HepG2 (cell line): ENCODE data around the gene PLEKHH1. TPM values are rescaled to one million over a fixed set of nuclear protein-coding genes. Genes with fewer than 3 reads are reported as not detected.

ENCODE experiments used
- ATAC-seq: fragments of 200-7000 bp; cut with Tn5 transposase; 3 replicates; pipeline ENCODE4 v1.9.1; 2020; ENCODE audit warnings: mild to moderate bottlenecking, moderate library complexity
- BruUV-seq: library from RNA; stranded (reverse); fragments of 400-500 nt; replicated peaks from 2 replicates; lab custom pipeline; 2021; lab: Mats Ljungman, UMichigan
- CTCF ChIA-PET: fragments of 300-600 bp; formaldehyde crosslinking; extraction: SDS; loops from one replicate; lab custom pipeline; 2021; ENCODE audit warnings: low total read pairs, inconsistent platforms, low intra/inter-chr PET ratio; lab: Yijun Ruan, JAX
- POLR2A ChIA-PET: fragments of 350-600 bp; sonication (Branson Sonifier 250); formaldehyde crosslinking; loops from one replicate; lab custom pipeline; 2020; ENCODE audit warnings: antibody characterized with exemption, inconsistent platforms; lab: Yijun Ruan, JAX
- DNase-seq: peaks from one replicate; pipeline ENCODE4 v3.0.0-alpha.2; 2015; ENCODE audit warnings: low spot score
- FAIRE-seq: peaks from 3 replicates; lab custom pipeline; 2011; peaks lifted over from hg19 to GRCh38; lab: Jason Lieb, UNC
- H2AFZ ChIP-seq: one replicate; pipeline ENCODE4 v1.6.1; 2011; ENCODE audit warnings: low read length, inconsistent platforms
- H3K27ac ChIP-seq: fragments of 300-600 bp; 3 replicates; pipeline ENCODE4 v1.8.0; 2011; ENCODE audit warnings: mixed run types, mild to moderate bottlenecking, mixed read lengths, low read length, inconsistent platforms; ENCODE audit not compliant: insufficient read depth; ENCODE audit errors: extremely low read length
- H3K27me3 ChIP-seq, 2 experiments: fragments of 200-600 bp in 1 of 2; 2 replicates in 1 of 2; 3 replicates in 1 of 2; pipeline versions ENCODE4 v1.6.0 to v1.8.0; 2011; ENCODE audit warnings: low read length in 2 of 2, mild to moderate bottlenecking in 2 of 2, moderate library complexity in 2 of 2, inconsistent platforms in 1 of 2; ENCODE audit not compliant: insufficient read depth in 2 of 2, control insufficient read depth in 1 of 2
- H3K36me3 ChIP-seq, 2 experiments: fragments of 200-600 bp in 1 of 2; replicated peaks in 1 of 2; 2 replicates in 1 of 2; 3 replicates in 1 of 2; pipeline versions ENCODE4 v1.5.1 to v1.8.0; 2011; ENCODE audit warnings: low read length in 2 of 2, inconsistent platforms in 1 of 2; ENCODE audit not compliant: insufficient read depth in 2 of 2, control insufficient read depth in 1 of 2
- H3K4me1 ChIP-seq: 2 replicates; pipeline ENCODE4 v1.5.1; 2012; ENCODE audit warnings: low read length, inconsistent platforms; ENCODE audit not compliant: insufficient read depth
- H3K4me2 ChIP-seq: 2 replicates; pipeline ENCODE4 v1.6.0; 2011; ENCODE audit warnings: low read depth, low read length, inconsistent platforms
- H3K4me3 ChIP-seq, 3 experiments: fragments of 200-600 bp in 1 of 3; sonication (generic), shearing (Covaris generic) in 1 of 3; replicated peaks in 1 of 3; 2 replicates each; pipeline ENCODE4 v1.5.1; 2011 to 2016; ENCODE audit warnings: low read length in 3 of 3, inconsistent platforms in 2 of 3, low read depth in 2 of 3, mild to moderate bottlenecking in 2 of 3, control low read depth in 1 of 3, mixed read lengths in 1 of 3; ENCODE audit not compliant: insufficient read depth in 1 of 3
- H3K79me2 ChIP-seq: one replicate; pipeline ENCODE4 v1.6.1; 2011; ENCODE audit warnings: low read length, inconsistent platforms; ENCODE audit not compliant: insufficient read depth
- H3K9ac ChIP-seq: 2 replicates; pipeline ENCODE4 v1.6.0; 2011; ENCODE audit warnings: mild to moderate bottlenecking, low read depth, low read length, inconsistent platforms; ENCODE audit not compliant: insufficient read depth
- H3K9me3 ChIP-seq: 2 replicates; pipeline ENCODE4 v1.5.1; 2012; ENCODE audit warnings: mild to moderate bottlenecking, low read length
- H4K20me1 ChIP-seq: 2 replicates; pipeline ENCODE4 v1.6.0; 2011; ENCODE audit warnings: inconsistent platforms, mild to moderate bottlenecking, low read length, moderate library complexity; ENCODE audit not compliant: insufficient read depth
- RFX3 ChIP-seq: IDR thresholded peaks from 2 replicates; pipeline ENCODE4 v1.6.1; 2016; ENCODE audit warnings: missing biosample characterization, missing genetic modification reagents
- SNAPC2 ChIP-seq: sonication (generic); formaldehyde crosslinking; IDR thresholded peaks from 2 replicates; pipeline ENCODE4 v1.8.1; 2022; ENCODE audit warnings: mild to moderate bottlenecking, missing genetic modification reagents
- TCF7 ChIP-seq: sonication (generic); IDR thresholded peaks from 2 replicates; pipeline ENCODE4 v1.6.1; 2016; ENCODE audit warnings: antibody characterized with exemption, low read depth
- ZNF101 ChIP-seq: sonication (generic); formaldehyde crosslinking; IDR thresholded peaks from 2 replicates; pipeline ENCODE4 v1.4.0; 2020; ENCODE audit warnings: mild to moderate bottlenecking, low read depth, missing genetic modification reagents, borderline replicate concordance
- WGBS: methylation state at CpG from one replicate; pipeline ENCODE4 v1.1.6; 2017; ENCODE audit warnings: low lambda C conversion rate; 5-methylcytosine and 5-hydroxymethylcytosine counted together
- in situ Hi-C: cut with HindIII; loops from 2 replicates; pipeline ENCODE4 v1.10.0; 2017; ENCODE audit warnings: low pct_unique_long_range_greater_than_20kb; ENCODE audit not compliant: extremely low pct_ligation_motif_present
- intact Hi-C: fragments of 100-400 bp; cut with micrococcal nuclease; formaldehyde crosslinking; loops from one replicate; pipeline ENCODE4 v1.10.0; 2022; ENCODE audit not compliant: unreplicated experiment
- polyA plus RNA-seq, 8 experiments: library from polyadenylated mRNA; depleted of rRNA in 3 of 8; stranded (reverse) in 7 of 8; unstranded in 1 of 8; fragments of >200 nt; fragmentation: Illumina TruSeq in 4 of 8; extraction: Trizol in 4 of 8; gene quantifications; 2 replicates each; pipeline versions ENCODE4 v1.2.1 to v1.2.3, GENCODE V29; 2011 to 2016; ENCODE audit warnings: low read depth in 4 of 8, missing spikeins in 1 of 8, mixed read lengths in 1 of 8; ENCODE audit not compliant: insufficient read depth in 1 of 8
- total RNA-seq, 5 experiments: library from RNA; depleted of rRNA; stranded (reverse); fragments of >200 nt; fragmentation: Illumina TruSeq; extraction: Trizol; gene quantifications; 2 replicates each; pipeline ENCODE4 v1.2.3, GENCODE V29; 2016; ENCODE audit warnings: low read depth in 1 of 5
- TF ChIP-seq, protein P1 (sequence below): sonication (generic); formaldehyde crosslinking; IDR thresholded peaks from 2 replicates; pipeline ENCODE4 v1.5.1; 2020; ENCODE audit warnings: mild to moderate bottlenecking, missing genetic modification reagents
- TF ChIP-seq, protein P2 (sequence below): sonication (generic); formaldehyde crosslinking; IDR thresholded peaks from 2 replicates; pipeline ENCODE4 v1.5.0; 2020; ENCODE audit warnings: missing genetic modification reagents, mild to moderate bottlenecking, borderline replicate concordance
- TF ChIP-seq, protein P3 (sequence below): sonication (generic); formaldehyde crosslinking; IDR thresholded peaks from 2 replicates; pipeline ENCODE4 v1.4.0; 2020; ENCODE audit warnings: mild to moderate bottlenecking, missing genetic modification reagents, borderline replicate concordance
- TF ChIP-seq, protein P4 (sequence below): IDR thresholded peaks from 2 replicates; pipeline ENCODE4 v1.6.1; 2016; ENCODE audit warnings: low read depth

The PLEKHH1 gene
- total and polyA plus RNA-seq, 2 of the 13 experiments (the other 11 are each of a cell fraction or from before 2014, with no cell fraction given): 8.6 to 15.8 TPM

DNA sequence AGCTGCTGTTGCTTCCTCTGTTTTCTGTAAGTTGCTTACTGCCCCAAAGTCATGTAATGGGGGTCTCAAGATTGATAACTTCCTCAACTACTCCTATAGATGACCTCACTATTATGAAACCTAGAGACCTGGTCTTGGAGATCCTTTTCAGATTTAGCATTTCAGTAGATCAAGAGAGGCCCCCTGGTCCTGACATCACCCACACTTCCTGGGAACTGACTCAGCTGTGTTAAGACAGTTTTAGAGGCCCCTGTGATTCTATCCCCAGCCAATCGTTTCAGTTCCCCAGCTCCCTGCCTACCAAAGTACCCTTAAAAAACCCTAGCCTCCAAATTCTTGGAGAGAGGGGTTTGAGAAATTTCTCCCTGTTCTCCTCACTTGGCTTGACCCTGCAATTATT lies 77.4 kb downstream of the PLEKHH1 start:
- Histone ChIP-seq H3K9me3 (no peaks in the 10 kb centered on the region), H3K9ac (no peak overlapping the region), H4K20me1 (no peaks in the 10 kb centered on the region), H2AFZ (no peak overlapping the region), H3K27ac (no peak overlapping the region), H3K4me2 (peak overlapping the region; percentile 61; the same call in 1 of the 2 replicates), H3K79me2 (no peaks in the 10 kb centered on the region), H3K4me3 (no peak overlapping the region), H3K36me3 (no peaks in the 10 kb centered on the region), H3K4me1 (peaks cover 14% of the 10 kb centered on the region), H3K27me3 (peaks cover 0 to 16% of the 10 kb centered on the region in 2 experiments; a peak in 2 of 5 replicates)
- in situ Hi-C loops: loop anchor here (10.0 to 25.0 kb wide), 2 partner anchors 94 to 1202 kb away; partner anchors contain the start of gene RDH12
- ChIA-PET POLR2A (interaction anchor here (2.3 kb wide), 1 partner anchor 11 kb away, joined by 9 read pairs; the partner anchor contains the start of gene PIGH), CTCF (no interaction called here)
- intact Hi-C loops: no loop called here
- FAIRE-seq: no peak
- ATAC-seq: no peak
- no peak for DNase-seq
- WGBS: 0% methylated on average over 1 of the region's 1 CpG
- no TSS peak for BruUV-seq
- TF ChIP-seq TCF7: no peak

DNA sequence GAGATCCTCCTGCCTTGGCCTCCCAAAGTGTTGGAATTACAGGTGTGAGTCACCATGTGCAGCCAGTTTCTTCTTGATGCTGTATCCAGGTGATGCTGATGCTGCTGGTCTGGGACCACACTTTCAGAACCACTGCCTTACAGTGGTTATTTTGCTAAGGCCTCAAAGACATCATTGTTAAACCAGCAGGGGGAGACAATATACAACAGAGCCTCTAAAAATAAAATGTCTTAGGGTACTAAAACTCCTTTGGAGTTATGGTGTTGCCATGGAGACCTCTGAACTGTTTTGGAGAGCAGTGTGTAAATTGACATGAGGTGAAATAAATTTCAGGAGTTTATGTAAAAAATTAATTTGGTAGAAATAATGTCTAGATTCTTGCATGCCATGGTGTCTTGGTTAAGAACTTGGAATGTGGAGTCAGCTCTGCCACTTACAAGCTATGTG lies 85.5 kb downstream of the PLEKHH1 start:
- ATAC-seq (peak; percentile 24), FAIRE-seq (peak; percentile 32), DNase-seq (peak; percentile 75)
- Histone ChIP-seq H3K4me1 (peaks cover 44% of the 10 kb centered on the region), H2AFZ (no peak overlapping the region), H3K27me3 (0 out of 5 replicates have a peak, but pooled peaks cover 0 to 5% of the 10 kb centered on the region in 2 experiments), H3K9me3 (no peaks in the 10 kb centered on the region), H4K20me1 (no peaks in the 10 kb centered on the region), H3K9ac (peak overlapping the region; percentile 73; the same call in 1 of the 2 replicates), H3K27ac (peak overlapping the region; percentile 61), H3K4me3 (peak overlapping the region; percentile 81 to 95 (median 88); a peak in 4 of 6 replicates), H3K79me2 (no peaks in the 10 kb centered on the region), H3K4me2 (peak overlapping the region; percentile 86), H3K36me3 (no peaks in the 10 kb centered on the region)
- intact Hi-C loops (loop anchor here (1.0 to 2.0 kb wide), 3 partner anchors 34 to 86 kb away; no protein-coding TSS in a partner anchor), in situ Hi-C loops (loop anchor here (5.0 to 25.0 kb wide), 3 partner anchors 49 to 1194 kb away; partner anchors contain the start of gene RDH12)
- ChIA-PET CTCF (interaction anchor here (1.1 to 2.8 kb wide), 4 partner anchors 34 to 86 kb away, joined by 3 to 38 read pairs (median 11); partner anchors contain the start of gene RDH12), POLR2A (interaction anchor here (0.6 to 1.8 kb wide), 5 partner anchors 18 to 86 kb away, joined by 3 to 11 read pairs (median 4); partner anchors contain the start of genes PIGH and RDH11)
- no TSS peak for BruUV-seq
- TF ChIP-seq, protein P1, sequence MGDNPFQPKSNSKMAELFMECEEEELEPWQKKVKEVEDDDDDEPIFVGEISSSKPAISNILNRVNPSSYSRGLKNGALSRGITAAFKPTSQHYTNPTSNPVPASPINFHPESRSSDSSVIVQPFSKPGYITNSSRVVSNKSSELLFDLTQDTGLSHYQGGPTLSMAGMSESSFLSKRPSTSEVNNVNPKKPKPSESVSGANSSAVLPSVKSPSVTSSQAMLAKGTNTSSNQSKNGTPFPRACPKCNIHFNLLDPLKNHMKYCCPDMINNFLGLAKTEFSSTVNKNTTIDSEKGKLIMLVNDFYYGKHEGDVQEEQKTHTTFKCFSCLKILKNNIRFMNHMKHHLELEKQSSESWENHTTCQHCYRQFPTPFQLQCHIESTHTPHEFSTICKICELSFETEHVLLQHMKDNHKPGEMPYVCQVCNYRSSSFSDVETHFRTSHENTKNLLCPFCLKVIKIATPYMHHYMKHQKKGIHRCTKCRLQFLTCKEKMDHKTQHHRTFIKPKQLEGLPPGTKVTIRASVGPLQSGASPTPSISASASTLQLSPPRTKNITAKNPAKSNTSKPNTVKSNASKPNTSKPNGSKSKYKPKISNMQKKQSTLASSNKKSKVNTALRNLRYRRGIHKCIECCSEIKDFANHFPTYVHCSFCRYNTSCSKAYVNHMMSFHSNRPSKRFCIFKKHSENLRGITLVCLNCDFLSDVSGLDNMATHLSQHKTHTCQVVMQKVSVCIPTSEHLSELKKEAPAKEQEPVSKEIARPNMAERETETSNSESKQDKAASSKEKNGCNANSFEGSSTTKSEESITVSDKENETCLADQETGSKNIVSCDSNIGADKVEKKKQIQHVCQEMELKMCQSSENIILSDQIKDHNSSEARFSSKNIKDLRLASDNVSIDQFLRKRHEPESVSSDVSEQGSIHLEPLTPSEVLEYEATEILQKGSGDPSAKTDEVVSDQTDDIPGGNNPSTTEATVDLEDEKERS (CRISPR knock-in tag): no peak
- TF ChIP-seq RFX3 (CRISPR knock-in tag) (peak; percentile 77), SNAPC2 (CRISPR knock-in tag) (no peak), ZNF101 (CRISPR knock-in tag) (no peak)
- TF ChIP-seq, protein P2, sequence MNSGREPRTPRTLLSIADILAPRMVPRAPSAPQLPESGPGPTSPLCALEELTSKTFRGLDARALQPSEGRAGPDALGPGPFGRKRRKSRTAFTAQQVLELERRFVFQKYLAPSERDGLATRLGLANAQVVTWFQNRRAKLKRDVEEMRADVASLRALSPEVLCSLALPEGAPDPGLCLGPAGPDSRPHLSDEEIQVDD (CRISPR knock-in tag): no peak
- TF ChIP-seq, protein P3, sequence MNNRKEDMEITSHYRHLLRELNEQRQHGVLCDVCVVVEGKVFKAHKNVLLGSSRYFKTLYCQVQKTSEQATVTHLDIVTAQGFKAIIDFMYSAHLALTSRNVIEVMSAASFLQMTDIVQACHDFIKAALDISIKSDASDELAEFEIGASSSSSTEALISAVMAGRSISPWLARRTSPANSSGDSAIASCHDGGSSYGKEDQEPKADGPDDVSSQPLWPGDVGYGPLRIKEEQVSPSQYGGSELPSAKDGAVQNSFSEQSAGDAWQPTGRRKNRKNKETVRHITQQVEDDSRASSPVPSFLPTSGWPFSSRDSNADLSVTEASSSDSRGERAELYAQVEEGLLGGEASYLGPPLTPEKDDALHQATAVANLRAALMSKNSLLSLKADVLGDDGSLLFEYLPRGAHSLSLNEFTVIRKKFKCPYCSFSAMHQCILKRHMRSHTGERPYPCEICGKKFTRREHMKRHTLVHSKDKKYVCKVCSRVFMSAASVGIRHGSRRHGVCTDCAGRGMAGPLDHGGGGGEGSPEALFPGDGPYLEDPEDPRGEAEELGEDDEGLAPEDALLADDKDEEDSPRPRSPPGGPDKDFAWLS (CRISPR knock-in tag): no peak
- TF ChIP-seq, protein P4, sequence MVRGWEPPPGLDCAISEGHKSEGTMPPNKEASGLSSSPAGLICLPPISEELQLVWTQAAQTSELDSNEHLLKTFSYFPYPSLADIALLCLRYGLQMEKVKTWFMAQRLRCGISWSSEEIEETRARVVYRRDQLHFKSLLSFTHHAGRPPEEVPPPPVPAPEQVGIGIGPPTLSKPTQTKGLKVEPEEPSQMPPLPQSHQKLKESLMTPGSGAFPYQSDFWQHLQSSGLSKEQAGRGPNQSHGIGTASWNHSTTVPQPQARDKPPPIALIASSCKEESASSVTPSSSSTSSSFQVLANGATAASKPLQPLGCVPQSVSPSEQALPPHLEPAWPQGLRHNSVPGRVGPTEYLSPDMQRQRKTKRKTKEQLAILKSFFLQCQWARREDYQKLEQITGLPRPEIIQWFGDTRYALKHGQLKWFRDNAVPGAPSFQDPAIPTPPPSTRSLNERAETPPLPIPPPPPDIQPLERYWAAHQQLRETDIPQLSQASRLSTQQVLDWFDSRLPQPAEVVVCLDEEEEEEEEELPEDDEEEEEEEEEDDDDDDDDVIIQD (CRISPR knock-in tag): 0 out of 2 replicates have a peak, but pooled peaks have one; percentile 15
